NCI-H226 (cell line): ENCODE data around the gene PRSS58.

ENCODE experiments used
- DNase-seq: peaks from one replicate; pipeline ENCODE4 v3.0.0-alpha.2; 2015

The PRSS58 gene, protein sequence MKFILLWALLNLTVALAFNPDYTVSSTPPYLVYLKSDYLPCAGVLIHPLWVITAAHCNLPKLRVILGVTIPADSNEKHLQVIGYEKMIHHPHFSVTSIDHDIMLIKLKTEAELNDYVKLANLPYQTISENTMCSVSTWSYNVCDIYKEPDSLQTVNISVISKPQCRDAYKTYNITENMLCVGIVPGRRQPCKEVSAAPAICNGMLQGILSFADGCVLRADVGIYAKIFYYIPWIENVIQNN

DNA sequence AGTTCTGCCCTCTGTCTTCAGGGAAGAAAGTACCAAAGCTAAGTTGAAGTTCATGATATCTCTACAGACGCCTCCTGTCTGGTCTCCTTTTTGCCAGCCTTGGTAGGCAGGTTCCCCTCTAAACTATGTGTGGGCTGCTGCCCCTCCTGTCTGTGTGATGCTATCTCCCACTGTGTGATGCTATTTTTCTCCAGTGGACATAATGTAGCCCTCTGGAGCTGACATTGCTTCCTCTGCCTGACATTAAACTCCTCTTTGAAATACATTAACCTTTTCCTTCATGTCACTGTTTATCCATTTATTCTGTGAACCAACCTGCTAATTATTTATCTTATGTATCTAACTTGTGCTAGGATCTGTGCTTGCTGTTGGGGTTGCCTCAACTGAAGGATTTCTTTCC is at the start of gene PRSS58:
TSS of gene PRSS58 (minus strand) at position 101 of the 400 bp plus-strand sequence. CDS start 351 bp downstream, outside the sequence.
- DNase-seq = no peak

DNA sequence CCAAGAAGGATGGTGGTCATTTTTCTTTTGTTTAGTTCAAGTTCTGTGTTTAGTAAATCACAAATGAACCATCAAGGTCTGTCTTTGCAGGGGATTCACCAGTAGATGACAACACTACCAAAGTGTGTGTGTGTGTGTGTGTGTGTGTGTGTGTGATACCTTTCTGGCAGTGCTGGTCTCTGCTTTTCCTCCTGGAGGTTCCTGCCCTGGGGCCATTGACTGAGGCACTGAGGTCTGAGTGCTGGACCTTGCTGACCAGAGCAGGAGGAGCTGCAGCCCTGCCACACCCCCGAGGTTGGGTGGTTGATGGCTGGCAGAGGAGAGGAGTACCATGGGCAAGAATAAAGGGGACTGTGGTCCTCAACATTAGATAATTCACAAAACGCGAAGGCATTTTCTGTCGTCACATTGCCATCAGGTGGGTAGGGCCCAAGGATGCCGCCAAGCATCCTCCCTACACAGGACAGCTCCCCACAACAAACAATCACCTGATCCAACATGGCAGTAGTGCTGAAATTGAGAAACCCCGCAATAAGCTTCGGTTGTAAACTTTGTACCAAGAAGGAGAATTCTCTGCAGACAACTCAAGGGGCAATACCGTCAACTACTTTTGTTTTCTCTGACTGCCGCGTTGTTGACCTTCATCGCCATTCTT is 49.5 kb upstream of the PRSS58 start:
- no peak for DNase-seq

DNA sequence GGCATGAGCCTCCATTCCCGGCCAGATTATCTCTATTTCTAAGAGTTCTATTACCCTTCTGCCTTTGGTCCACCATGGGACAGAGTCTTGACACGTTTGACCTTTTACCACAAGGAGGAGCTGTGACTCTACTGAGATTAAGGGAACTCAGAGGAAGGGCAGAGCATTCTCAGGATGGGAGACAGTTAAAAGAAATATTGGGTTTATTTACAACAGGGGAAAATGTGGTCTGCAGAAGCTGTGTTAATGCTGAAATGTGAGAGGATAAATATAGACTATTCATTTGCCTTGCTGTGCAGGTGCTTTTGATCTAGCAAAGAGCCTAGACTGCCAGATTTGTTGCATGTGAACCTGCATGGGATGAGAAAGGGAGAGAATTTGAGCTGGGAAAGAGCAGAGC is 45.8 kb upstream of the PRSS58 start:
- no peak for DNase-seq

DNA sequence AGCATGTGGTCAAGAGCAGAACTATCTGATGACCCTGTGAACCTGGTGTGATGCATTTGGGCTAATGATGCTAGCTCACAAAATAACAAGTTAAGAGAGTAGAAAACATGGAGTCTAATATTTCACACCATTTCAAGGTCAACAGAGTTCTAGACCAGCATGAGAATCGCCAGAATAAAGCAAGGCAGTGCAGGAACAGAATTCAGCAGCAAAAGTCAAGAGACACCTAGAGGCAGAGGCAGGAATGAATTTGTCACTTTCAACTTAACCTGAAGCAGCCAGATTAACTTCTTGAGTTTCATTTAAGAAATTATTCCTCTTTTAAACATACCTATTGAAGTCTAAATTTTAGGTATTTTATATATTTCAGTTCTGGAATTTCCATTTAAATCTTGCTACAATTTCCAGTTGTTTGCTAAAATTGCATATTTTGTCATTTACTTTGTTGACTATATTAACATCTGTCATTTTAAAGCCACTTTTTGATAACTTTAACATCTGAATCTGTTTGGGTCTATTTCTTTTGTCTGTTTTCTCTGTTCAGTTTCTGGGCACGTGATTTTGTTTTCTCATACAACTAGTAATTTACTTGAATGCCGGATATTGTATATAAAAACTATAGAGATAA is 44.2 kb upstream of the PRSS58 start:
- DNase-seq = no peak

DNA sequence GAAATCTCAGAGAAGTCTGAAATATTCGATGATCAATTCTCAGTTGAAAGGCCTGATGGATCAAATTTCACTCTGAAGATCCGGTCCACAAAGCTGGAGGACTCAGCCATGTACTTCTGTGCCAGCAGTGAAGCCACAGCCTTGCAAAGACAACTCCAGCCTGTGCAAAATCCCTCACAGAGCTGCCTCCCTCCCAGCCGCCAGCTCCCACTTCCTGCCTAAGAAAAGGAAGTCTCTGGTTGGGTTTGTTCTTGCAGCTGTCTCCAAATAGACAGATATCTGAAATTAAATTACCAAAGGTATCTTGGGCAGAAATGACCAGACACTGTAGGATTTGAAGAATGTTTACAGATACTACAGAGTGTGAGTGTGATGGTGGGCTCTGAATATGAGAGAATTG is 43.4 kb upstream of the PRSS58 start:
- DNase-seq = no peak

DNA sequence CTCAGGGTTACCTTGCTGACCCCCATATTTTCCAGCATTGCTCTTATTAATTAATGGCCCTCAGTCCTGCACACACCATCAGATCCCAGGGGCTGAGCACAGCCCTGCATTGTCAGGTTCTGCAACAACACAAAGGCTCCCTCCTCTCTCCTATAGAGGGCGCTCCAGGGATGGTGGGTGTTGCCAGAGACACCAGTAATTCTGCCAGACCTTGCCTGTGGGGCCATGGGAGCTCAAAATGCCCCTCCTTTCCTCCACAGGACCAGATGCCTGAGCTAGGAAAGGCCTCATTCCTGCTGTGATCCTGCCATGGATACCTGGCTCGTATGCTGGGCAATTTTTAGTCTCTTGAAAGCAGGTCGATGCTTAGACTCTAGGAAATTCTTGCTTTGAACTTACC is 42.8 kb upstream of the PRSS58 start:
- no peak for DNase-seq

DNA sequence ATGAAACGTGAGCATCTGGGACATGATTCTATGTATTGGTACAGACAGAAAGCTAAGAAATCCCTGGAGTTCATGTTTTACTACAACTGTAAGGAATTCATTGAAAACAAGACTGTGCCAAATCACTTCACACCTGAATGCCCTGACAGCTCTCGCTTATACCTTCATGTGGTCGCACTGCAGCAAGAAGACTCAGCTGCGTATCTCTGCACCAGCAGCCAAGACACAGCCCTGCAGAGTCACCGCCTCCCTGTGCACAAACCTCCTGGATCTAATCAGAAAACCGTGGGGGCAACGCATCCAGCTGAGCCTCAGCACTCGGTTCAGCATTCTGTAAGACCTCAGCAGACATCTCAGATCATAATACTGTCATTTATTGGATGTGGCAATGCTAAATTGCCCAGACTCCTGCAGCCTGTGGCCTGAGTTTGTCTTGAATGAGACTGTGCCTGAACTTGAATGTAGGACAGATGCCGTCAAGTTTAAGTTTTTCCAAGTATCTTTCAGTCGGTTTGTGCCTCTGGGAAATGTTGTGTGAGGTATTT is 41.5 kb upstream of the PRSS58 start:
- no peak for DNase-seq

DNA sequence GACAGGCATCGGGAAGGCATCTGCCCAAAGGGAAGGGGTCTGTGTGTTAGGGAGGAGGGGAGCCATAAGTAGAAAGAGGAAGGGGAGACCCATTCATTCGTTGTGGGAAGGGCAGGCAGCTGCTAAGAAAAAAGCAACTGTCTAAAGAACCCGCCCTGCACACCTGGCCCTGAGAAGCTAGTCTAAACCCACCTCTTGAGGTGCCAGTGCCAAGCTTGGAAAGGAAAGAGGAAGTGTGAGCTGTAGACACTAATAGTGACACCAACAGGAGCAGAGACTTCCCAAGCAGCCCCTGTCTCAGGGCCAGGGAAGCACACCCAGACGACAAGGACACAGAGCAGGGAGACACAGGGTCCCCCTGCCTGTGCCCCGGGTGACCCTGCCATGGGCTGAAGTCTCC is 40.8 kb upstream of the PRSS58 start:
- DNase-seq = no peak

DNA sequence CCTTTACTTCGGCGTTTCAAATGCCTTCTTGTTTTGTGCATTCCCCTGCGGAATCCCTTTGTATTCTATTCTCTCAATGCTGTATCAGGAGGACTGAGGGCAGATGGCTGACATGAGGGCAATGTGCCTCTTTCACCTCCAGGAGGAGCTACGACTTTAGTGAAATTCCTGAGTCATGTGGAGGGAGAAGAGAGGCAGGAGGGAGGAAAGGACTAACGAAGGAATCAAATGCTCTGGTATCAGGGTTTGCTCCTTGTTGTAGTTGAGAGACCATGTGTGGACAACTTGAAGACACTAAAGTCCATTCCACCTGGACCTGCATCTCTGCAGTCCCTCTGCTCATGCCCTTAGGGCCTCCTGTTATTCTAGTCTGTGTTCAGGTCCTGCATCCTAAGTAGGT is 40.2 kb upstream of the PRSS58 start:
- no peak for DNase-seq

DNA sequence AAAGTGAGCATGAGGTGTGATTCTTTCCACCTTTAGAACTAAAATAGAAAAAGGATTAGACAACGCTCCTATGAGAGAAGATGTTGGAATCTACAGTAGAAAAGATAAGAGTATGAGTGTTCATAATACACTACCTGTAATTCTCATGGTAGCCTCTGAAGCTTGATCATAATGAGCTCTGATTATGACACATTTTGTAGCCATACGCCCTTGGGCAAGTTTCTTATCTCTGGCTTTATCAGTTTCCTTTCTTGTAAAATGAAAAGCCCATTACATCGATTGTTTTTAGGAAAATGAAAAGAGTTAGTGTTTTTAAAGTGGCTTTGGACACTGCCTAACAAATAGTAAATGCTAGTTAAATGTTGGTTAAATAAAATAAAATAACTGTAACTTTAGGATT is 22.4 kb upstream of the PRSS58 start:
- no peak for DNase-seq

DNA sequence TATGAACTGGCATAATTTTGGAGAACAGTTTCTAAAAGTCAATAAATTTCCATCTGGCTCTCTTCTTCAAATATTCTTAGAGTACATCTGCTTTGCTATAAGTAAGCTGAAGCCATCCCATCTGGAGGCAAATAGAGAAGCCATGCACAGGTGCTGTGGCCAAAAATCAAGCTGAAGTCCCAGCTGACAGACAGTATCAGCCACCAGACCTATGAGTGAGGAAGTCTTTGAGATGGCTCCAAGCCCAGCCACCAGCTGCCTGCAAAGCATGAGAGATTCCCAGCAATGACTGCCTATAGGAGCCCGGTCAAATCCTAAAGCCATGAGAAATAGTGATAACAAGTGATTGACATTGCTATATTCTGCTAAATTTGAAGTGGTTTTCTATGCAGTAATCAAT is 21.7 kb upstream of the PRSS58 start:
- DNase-seq = no peak

DNA sequence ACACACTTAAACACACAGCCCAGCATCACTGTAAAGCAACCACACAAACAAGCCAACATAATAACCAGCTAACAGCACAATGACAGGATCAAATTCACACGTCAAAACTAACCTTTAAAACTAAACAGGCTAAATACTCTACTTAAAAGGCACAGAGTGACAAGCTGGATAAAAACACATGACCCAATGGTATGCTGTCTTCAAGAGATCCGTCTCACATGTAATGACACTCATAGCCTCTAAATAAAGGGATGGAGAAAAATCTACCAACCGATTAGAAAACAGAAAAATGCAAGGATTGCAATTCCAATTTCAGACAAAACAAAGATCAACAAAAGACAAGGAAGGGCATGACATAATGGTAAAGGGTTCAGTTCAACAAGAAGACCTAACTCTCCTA is 17.2 kb upstream of the PRSS58 start:
- DNase-seq = no peak

DNA sequence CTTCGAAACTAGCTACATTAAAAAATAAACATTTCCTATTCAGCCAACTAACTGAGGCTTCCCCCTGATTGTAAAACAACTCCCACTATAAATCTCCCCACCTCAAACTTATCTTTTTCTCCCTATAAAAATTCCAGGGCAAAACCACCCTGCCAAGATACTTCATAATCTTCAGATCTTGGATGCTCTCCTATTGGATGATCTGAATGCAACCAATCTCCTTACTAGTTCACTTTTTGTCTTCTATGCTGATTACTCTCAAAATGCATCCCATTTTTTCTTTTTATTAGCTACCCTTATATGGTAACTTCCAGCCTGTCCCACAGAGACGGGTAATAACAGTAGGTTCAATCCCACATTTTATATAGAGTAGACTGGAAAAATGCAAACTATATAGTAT is 15.0 kb upstream of the PRSS58 start:
- no peak for DNase-seq

DNA sequence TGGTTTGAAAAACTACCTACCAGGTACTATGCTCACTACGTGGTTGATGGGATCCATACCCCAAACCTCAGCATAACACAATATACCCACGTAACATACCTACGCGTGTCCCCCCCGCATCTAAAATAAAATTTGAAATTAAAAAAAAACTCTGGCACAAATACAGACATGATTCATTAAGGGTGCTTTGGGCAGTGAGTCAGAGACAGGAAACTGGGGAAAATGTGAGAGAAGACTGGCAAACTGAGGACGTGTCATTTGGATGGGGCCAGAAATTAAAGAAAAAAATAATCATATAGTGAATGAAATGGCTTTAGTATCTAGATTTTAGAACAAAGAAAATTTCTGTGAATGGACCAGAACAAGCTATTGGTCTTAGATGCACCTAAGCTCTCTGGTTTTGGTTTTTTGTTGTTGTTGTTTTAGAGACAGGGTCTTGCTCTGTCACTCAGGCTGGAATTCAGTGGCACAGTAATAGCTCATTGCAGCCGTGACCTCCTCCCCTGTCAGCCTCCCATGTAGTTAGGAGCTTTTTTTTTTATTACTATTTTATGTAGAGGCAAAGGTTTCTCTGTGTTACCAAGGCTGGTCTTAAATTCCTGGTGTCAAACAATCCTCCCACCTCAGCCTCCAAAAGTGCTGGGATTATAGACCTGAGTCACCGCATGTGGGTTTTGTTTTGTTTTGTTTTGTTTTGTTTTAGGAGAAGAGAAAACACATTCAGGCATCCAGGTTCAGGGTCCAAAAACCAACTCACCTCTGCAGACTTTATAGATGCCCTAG is 5.9 kb upstream of the PRSS58 start:
- no peak for DNase-seq

DNA sequence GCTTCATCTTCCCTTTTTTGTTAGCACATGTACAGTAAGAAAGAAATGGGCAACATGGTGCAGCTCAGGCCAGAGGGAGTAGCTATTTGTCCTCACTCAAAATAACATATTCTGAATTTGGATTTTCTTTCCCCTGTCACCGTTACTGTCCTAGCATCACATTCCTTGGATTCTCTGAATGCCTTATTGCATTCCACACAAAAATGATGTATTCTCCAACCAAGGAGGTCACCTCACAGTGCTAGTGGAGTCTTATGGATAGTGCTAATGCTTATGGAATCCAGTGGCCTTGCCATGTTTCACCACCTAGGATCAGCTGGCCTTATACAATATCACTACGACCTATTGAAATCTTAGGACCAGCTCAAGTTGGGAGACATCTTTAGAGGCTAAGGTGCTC is 7.2 kb downstream of the PRSS58 start:
- no peak for DNase-seq

DNA sequence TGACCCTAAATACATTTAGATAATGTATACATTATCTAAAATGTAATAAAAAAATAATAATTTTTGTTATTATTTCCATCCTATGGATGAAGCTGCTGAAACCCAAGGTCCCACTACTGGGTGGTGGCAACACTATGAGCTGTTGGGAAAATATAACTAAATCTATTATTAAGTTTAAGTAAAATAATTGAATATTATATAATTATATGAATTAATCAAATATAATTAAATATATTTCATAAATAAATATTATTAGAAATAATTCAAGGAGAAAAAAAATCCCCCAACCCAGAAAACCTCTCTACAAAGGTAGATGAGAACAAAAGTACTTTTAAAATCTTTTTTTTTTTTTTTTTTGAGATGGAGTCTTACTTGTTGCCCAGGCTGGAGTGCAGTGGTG is 7.9 kb downstream of the PRSS58 start:
- DNase-seq = no peak

DNA sequence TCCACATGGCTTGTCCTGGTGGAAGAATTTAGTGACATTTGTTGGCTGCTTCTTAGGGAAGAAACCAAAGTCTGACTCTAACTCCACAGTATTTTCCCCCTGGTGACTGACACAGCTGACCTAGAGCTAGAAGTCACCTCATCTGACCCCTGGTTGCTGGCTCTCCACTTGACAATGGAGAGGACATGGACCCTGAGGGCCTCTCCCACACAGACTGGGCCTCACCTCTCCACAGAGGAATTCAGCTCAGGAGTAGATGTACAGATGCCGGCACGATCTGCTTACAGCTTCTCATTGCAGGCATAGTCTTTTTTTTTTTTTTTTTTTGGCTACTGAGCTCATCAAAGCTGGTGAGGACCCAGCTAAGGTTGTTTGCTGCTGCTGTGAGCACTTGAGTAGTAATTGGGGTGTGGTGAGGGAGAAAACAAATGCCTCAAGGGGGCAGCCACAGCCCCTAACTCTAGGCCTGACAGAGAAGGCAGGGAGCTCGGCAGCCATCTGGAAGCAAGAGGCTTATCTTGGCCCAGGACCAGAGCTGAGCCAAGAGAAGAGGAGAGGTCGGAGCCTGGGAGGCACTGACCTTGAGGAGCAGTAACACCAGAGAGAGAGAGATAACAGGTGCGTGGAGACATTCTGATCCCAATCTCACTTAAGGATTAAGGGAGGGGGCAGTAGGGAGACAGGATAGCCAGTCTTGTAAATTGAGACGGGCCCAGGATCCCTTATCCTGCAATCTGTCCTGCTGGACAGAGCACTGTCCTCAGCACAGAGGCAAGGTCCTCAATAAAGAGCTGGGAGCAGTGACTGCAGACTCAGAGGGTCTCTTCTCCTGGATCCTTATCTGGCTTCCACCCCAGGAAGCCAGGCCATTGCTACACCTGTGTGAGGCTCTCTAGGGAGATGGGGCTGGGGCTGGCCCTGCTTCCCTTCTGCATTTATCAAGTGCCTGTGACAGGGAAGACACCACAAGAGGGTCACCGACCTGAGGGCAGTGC is 9.4 kb downstream of the PRSS58 start:
- no peak for DNase-seq

DNA sequence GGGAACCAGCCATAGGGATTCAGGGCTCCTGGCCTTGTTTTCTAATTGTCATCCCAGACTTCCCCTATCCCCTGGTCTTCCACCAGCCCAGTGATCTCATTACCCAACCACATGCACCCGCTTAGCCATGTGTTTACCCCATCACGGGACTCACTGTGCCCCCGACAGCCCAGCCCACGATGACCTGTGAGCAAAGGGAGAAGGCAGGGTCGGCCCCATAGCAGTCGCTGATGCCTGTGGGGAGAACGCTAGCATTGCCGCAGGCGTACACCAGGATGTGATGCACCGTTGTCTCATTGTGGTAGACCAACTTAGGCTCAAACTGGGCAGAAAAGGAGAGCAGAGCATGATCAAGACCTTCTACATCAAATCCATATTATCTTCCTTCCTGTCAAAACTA is 14.0 kb downstream of the PRSS58 start:
- DNase-seq = no peak

DNA sequence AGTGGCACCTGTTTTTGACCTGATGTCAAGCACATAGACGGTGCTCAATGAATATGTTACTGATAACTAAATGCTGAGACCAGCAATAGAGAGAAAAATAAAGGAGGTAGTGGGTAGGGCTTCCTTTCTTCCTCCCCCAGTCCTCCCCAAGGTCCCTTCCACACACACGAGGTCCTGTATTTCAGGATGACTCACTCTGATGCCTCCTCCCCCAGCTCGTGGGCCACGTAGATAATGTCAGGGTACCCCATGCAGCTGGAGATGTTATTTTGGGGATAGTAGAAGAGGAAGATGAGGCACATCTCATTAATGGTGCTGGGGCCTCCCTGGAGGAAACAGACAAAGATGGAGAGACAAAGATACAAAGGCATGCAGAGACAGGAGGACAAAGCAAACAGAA is 17.3 kb downstream of the PRSS58 start:
- DNase-seq = no peak

DNA sequence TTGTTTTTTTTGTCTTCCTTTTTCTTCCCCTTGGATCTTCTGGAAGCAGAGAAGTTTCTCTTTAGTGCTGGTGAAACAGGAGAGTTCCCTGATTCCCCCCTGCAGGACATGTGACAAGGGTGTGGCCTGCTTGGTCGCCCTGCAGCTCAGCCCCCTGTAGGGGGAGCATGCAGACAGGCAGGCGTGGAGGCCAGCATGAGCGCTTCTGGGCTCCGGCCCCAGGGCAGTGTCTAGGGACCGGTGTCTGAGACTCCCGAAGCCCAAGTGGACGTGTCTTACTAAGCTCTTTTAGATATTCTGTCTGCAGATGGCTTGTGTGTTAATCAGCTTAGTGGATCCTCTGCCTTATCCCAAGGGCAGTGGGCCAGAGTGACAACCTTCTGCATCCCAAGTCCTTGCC is 26.1 kb downstream of the PRSS58 start:
- DNase-seq = no peak

DNA sequence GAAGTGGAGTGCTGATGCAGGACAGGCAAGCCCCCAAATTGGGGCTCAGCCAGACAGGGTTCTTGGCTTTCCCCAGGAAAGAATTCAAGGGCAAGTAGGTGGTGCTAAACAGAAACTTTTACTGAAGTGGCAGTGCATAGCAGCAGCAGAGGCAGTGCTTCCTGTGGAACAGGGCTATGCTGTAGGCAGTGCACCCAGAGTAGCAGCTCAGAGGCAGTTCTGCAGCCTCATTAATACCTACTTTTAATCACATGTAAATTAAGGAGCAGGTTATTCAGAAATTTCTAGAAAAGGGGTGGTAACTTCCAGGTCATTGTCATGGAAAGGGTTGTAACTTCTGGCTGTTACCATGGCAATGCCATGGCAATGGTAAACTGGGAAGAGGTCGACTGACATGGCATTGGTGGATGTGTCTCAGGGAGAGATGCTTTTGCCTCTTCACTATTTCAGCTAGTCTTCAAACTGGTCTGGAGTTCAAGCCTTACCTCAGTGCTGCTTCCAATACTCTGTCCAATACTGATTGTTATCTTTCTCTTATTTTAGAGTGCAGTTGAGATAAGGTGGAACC is 29.2 kb downstream of the PRSS58 start:
- DNase-seq = no peak
